Measurements from ENCODE around the gene TET2. TPM values are rescaled to one million over a fixed set of nuclear protein-coding genes. Genes with fewer than 3 reads are reported as not detected.

TET2 gene
- polyA plus RNA-seq, 1 experiment = 16.2 TPM

- H3K4me3 ChIP-seq (ENCODE audit: low read depth, low read length) = no peak overlapping the region
- CTCF ChIA-PET = interaction anchor here (0.7 to 1.5 kb wide), 2 partner anchors 41 to 278 kb away, joined by 3 to 6 read pairs; no protein-coding TSS in a partner anchor
- TF ChIP-seq, protein P1, sequence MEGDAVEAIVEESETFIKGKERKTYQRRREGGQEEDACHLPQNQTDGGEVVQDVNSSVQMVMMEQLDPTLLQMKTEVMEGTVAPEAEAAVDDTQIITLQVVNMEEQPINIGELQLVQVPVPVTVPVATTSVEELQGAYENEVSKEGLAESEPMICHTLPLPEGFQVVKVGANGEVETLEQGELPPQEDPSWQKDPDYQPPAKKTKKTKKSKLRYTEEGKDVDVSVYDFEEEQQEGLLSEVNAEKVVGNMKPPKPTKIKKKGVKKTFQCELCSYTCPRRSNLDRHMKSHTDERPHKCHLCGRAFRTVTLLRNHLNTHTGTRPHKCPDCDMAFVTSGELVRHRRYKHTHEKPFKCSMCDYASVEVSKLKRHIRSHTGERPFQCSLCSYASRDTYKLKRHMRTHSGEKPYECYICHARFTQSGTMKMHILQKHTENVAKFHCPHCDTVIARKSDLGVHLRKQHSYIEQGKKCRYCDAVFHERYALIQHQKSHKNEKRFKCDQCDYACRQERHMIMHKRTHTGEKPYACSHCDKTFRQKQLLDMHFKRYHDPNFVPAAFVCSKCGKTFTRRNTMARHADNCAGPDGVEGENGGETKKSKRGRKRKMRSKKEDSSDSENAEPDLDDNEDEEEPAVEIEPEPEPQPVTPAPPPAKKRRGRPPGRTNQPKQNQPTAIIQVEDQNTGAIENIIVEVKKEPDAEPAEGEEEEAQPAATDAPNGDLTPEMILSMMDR (IDR thresholded peaks at IDR 0.05; ENCODE audit: low read depth, low read length) = no peak
- H3K27me3 ChIP-seq (ENCODE audit: control insufficient read depth, insufficient read depth, low read length) = no peaks in the 10 kb centered on the region
- DNase-seq (ENCODE audit: low read depth, low spot score) = no peak
- H3K9me3 ChIP-seq (ENCODE audit: control insufficient read depth, insufficient read depth, low read length) = no peaks in the 10 kb centered on the region
- no peak overlapping the region for H3K27ac ChIP-seq (ENCODE audit: low read depth, low read length)
- POLR2A ChIA-PET = no interaction called here
Observed at GRCh38 chr4:105193536-105193935, 46.9 kb downstream of the TET2 start.

DNA sequence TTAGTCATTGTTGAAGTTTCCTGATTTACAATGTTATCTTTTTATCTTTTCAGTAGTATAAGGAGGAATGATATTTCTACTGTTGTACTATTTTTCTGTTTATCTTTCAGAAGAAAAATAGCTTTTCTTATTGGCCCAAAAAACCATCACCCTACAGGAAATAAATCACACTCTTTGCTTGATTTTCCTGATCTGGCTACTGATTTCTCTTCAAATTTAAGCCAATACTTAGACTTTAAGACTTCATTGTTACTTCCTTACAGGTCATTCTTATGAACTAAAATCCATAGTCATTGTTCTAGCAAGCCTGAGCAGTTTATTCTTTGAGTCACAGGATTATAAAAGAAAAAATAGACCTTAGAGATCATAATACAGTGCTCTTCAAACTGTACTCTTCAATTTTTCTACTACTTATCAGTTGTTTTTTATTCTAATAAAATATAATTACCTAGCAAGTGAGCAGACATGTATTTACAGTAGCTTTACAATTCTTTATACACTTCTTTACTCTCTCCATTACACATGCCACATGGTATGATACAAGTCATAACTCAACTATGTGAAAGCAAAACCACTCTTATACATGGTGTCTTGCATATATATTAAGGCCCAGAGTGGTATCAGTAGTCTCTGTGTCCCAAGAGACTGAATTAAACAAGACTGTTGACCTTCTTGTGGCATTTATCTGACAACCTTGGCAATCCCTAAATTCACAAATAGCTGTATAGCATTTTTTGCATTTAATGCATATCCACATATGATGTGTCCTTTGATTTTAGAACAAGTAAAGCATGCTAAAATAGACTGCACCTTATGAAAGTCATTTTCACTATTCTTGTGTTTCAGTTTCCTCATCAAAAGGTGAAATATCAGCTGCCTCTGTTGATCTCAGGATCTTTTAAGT lies 47.9 kb downstream of the TET2 start:
- Histone ChIP-seq H3K27me3 (ENCODE audit: control insufficient read depth, insufficient read depth, low read length) (no peaks in the 10 kb centered on the region), H3K27ac (ENCODE audit: low read depth, low read length) (no peak overlapping the region), H3K4me3 (ENCODE audit: low read depth, low read length) (no peak overlapping the region), H3K9me3 (ENCODE audit: control insufficient read depth, insufficient read depth, low read length) (no peaks in the 10 kb centered on the region)
- TF ChIP-seq, protein P1 (IDR thresholded peaks at IDR 0.05; ENCODE audit: low read depth, low read length) = no peak
- no peak for DNase-seq (ENCODE audit: low read depth, low spot score)
- POLR2A ChIA-PET = interaction anchor here (0.7 kb wide), 1 partner anchor 8 kb away, joined by 3 read pairs; no protein-coding TSS in a partner anchor
- CTCF ChIA-PET = interaction anchor here (0.9 to 1.5 kb wide), 3 partner anchors 8 to 279 kb away, joined by 3 to 6 read pairs (median 3); partner anchors contain the start of gene PPA2

GRCh38 chr4:105196523-105197145 lies 50.0 kb downstream of the TET2 start:
- DNase-seq (ENCODE audit: low read depth, low spot score) = no peak
- Histone ChIP-seq H3K9me3 (ENCODE audit: control insufficient read depth, insufficient read depth, low read length) (no peaks in the 10 kb centered on the region), H3K27me3 (ENCODE audit: control insufficient read depth, insufficient read depth, low read length) (no peaks in the 10 kb centered on the region), H3K27ac (ENCODE audit: low read depth, low read length) (no peak overlapping the region), H3K4me3 (ENCODE audit: low read depth, low read length) (no peak overlapping the region)
- ChIA-PET CTCF (interaction anchor here (0.6 to 2.0 kb wide), 7 partner anchors 10 to 57 kb away, joined by 3 to 5 read pairs (median 3); no protein-coding TSS in a partner anchor), POLR2A (interaction anchor here (1.0 kb wide), 1 partner anchor 10 kb away, joined by 3 read pairs; no protein-coding TSS in a partner anchor)
- TF ChIP-seq, protein P1 (IDR thresholded peaks at IDR 0.05; ENCODE audit: low read depth, low read length) = peak; percentile 53

GRCh38 chr4:105197777-105198176 lies 51.1 kb downstream of the TET2 start:
- Histone ChIP-seq H3K9me3 (ENCODE audit: control insufficient read depth, insufficient read depth, low read length) (no peaks in the 10 kb centered on the region), H3K4me3 (ENCODE audit: low read depth, low read length) (no peak overlapping the region), H3K27me3 (ENCODE audit: control insufficient read depth, insufficient read depth, low read length) (no peaks in the 10 kb centered on the region), H3K27ac (ENCODE audit: low read depth, low read length) (no peak overlapping the region)
- ChIA-PET CTCF (interaction anchor here (1.0 to 2.0 kb wide), 2 partner anchors 11 to 13 kb away, joined by 4 to 5 read pairs; no protein-coding TSS in a partner anchor), POLR2A (no interaction called here)
- TF ChIP-seq, protein P1 (IDR thresholded peaks at IDR 0.05; ENCODE audit: low read depth, low read length) = no peak
- no peak for DNase-seq (ENCODE audit: low read depth, low spot score)

Data from AG04450 (cell line).